CD4-positive, alpha-beta T cell treated with Interferon alpha-2 for 1 hour (primary cell): ENCODE measurements around the gene SLC26A2.
A peak's percentile ranks its signal among the peaks of the same experiment; 100 is the strongest.
"Not testable (repeated sequence)": the region's sequence is repeated elsewhere in the genome, so short reads cannot be mapped to it uniquely, and the experiment has no call there.

Experiments
- DNase-seq, 2 donors: peaks; one replicate each; pipeline ENCODE4 v3.0.0-alpha.2; 2020 to 2022

SLC26A2 gene

DNA sequence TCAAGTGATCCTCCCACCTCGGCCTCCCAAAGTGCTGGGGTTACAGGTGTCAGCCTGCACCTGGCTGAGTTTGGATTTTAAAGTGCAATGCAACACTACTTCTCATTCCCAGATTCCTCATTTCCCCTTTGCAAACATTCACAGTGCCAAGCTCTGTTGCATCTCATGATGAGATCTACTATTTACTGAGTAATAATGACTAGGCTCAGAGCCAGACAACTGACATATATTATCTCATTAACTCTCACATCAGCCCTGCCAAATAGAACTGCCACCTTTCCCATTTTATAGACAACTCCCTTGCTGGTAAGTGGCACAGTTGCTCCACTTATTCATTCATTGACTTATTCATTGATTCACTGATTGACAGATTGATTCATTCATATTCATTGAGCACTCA is 22.9 kb upstream of the SLC26A2 start:
- no peak for DNase-seq

DNA sequence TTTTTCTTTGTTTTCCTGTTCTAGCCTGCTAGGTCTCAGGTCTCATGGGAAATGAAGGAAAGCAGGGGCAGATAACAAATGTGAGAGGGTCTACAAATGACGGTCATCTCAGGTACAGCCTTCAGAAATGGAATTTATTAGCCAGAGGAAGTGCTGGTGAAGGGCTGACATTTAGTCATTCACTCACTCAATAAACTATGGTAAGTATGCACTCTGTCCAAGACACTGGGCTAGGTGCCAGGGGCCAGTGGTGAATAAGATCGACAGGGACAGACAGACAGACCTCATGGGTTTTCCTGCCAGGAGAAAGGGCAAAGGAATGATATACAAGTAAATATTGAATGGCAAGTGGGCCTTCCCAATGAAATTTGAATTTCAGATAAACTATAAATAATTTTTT is 22.3 kb upstream of the SLC26A2 start:
- DNase-seq: no peak

DNA sequence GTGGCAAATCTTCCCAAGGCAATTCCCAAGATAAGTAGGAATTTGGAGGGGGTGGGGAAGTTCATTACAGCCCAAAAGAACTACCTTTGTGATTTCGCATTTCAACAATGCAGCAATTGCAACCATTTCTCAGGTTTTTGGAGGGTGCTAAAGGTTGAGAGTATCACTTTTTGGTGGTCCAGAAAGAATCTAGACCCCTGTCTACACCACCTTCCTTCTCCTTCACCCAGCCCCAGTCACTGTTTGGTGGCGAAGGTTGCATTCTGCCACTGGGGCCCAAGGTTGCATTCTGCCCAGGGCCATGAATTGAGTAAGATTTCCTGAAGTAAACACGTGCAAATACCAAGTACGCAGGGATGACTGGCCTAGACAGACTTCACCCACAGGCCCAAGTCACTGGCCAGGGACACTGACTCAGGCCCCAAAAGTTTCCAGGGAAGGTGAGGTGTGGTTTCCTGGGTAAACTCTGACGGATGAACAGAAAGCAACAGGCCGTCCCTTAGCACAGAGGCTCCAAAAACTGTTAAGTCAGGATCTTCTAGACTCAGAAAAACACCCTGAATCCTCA is 21.7 kb upstream of the SLC26A2 start:
- peak in 1 of 2 donors; percentile 69 for DNase-seq

DNA sequence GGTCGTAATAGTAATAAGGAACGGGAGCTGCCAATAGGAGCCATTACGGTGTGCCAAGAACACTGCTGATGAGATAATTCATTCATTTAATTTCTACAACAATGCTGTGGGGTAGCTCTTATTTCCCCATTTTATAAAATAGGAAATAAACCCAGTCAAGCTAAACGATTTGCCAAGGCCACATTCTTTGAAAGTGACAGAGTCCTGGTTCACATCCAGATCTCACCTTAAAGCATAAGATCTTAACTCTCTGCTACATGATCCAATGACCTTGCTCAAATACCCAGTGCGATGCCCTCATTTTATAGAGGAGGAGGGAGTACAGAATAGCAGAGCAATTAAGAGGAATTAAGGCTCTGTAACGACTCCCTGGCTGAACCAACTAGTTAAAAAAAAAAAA is 21.0 kb upstream of the SLC26A2 start:
- no peak for DNase-seq

DNA sequence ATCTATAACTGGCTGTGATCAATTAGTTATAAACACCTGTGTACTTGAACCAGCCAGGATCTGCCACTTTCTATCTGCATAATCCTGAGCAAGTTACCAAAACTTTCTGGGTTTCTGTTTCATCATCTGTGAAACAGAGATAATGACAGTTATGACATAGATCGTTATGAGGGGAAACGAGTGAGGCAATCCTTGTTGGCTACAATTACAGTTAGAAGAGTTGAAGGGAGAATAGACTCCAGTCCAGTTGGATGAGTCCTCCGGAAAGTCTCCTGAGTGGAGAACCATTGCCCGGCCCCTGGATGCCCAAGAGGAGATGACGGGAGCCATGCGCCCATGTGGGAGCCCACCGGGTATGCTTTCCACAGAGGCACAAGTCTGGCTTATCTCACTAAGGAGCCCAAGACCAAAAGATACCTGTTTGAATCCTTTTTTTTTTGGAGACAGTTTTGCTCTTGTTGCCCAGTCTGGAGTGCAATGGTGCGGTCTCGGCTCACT is 20.4 kb upstream of the SLC26A2 start:
- DNase-seq: peak in 1 of 2 donors; percentile 16

DNA sequence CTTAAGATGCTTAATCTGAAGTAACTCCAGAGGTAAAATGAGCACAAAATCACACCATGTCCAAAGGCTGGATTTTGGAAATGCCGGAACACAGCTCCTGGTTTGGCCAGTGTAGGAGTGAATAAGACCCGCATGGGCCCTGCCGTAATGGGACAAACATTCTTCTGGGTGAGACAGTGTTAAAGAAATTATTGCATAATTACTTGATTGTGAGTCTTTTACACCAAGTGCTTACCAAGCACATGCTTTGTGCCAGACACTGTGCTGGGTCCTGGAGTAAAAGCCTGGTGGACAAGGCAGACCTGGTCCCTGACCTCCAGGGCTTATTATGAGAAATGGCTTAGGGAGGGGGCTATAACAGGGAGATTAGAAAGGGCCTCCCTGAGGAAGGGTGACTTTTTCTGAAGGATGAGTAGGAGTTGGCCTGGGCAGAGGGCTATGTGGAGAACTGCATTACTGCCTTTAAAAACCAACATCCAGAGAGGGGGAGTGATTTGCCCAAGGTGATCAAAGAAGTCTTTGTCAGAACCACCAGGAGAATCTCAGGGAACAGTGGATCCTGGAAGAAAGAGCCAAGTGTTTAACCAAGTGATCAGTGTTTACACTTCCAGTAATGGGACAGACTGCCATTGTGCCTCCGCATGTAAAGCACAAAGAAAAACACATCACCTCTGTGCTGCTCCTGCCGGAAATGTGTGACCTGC is 19.5 kb upstream of the SLC26A2 start:
- no peak for DNase-seq

DNA sequence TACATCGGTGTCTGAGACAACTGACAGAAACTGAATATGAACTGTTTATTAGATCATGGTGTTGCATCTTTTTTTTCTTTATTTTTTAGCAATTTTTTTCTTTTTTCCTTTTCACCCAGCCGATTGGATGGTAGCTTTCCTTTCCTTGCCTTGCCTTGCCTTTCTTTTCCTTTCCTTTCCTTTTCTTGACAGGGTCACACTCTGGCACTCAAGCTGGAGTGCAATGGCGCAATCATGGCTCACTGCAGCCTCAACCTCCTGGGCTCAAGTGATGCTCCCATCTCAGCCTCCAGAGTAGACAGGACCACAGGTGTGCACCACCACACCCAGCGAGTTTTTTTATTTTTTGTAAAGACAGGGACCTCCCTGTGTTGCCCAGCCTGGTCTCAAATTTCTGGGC is 18.8 kb upstream of the SLC26A2 start:
- no peak for DNase-seq

DNA sequence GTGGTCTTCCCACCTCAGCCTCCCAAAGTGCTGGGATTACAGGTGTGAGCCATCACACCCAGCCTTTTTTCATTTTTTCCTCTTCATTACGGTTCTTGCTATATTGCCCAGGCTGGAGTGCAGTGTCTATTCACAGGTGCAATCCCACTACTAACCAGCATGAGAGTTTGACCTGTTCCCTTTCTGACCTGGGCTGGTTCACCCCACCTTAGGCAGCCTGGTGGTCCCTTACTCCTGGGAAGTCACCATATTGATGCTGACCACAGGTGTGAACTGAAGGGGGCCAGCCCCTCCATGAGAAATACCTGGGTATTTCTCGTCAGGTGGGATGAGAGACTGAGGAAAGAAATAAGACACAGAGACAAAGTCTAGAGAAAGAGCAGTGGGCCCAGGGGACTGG is 18.4 kb upstream of the SLC26A2 start:
- no peak for DNase-seq

DNA sequence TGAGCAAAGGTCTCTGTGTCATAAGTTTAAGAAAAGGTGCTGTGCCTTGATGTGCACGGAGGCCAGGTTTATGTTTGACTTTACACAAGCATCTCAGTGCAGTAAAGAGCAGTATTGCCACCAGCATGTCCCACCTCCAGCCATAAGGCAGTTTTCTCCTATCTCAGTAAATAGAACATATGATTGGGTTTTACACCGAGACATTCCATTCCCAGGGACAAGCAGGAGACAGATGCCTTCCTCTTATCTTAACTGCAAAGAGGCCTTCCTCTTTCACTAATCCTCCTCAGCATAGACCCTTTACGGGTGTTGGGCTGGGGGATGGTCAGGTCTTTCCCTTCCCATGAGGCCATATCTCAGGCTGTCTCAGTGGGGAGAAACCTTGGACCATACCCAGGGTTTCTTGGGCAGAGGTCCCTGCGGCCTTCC is 17.8 kb upstream of the SLC26A2 start:
- DNase-seq: not testable (repeated sequence)

DNA sequence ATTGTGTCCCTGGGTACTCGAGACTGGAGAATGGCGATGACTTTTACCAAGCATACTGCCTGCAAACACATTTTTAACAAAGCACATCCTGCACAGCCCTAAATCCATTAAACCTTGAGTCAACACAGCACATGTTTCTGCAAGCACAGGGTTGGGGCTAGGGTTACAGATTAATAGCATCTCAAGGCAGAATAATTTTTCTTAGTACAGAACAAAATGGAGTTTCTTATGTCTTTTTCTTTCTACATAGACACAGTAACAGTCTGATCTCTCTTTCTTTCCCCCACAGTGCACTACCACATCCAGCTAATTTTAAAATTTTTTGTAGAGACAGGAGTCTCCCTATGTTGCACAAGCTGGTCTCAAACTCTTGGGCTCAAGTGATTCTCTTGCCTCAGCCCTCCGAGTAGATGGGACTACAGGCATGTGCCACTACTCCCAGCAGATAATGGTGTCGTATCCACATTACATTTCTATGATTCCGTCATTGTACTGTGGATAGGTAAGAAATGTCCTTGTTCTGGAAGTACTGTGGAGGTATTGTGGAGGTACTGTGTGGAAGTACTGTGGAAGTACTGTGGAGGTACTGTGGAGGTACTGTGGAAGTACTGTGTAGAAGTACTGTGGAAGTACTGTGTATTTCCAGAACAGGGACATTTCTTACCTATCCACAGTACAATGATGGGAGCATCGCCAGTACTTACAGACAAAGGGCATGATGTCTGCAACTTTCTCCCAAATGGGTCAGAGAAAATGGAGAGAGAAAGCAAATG is 17.2 kb upstream of the SLC26A2 start:
- DNase-seq: not testable (repeated sequence)

DNA sequence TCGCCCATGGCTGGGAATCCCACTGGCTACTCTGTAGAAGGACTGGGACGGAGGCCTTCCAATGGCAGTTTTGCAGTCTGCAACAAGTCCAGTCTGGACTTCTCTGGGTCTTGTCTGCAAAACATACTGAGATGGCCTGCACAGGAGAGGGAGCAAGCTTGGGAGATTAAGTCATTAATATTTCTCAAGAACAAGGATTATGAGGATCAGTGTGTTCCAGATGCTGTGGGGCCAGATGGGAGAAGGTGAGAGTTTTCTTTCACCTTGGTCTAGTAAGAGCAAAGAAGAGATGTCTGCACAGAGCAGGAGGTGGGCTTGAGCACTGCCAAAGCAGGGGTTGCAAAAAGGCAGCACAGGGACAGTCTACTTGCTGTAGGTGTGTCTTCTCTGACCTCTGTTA is 15.9 kb upstream of the SLC26A2 start, which contains the start of gene PDE6A:
Gene PDE6A (minus strand): TSS at position 128 of the 400 bp plus-strand sequence. CDS start 120 bp downstream, at position 8.
- no peak for DNase-seq

DNA sequence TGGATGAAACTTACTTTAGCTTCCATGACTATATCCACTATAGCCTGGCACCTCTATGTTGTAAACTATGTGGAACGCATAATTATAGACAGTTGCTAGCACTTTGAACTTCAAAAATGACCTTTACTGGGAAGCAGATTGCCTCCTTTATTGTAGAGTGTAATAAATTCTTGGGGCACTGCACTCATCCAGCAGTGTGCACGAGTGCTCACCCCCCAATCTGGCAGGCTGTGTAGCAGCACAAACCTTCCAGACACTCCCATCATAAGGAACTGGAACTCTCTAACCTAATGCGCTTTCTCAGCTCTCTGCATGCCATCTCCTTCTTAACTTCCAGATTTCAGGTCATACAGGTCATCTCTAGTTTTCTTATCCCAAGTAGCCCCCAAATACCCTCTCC is 14.4 kb upstream of the SLC26A2 start:
- no peak for DNase-seq

DNA sequence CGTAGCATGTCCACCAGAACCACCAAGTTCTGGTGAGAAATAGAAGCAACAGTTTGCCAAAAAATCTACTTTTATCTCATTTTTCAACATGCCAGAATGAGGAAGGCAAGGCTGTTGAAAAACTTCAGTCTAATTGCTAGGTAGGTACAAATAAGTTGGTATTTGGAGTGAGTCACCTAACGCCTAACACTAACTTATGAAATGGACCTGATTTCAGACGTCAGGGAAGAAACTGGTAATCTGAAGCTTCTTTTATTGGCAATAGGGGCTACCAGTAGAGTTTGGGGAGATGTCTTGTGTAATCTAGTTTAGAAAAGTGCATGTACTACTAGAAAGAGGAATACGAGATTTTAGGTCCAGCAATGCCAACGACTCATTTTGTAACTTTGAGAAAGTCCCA is 11.6 kb upstream of the SLC26A2 start:
- DNase-seq: no peak

DNA sequence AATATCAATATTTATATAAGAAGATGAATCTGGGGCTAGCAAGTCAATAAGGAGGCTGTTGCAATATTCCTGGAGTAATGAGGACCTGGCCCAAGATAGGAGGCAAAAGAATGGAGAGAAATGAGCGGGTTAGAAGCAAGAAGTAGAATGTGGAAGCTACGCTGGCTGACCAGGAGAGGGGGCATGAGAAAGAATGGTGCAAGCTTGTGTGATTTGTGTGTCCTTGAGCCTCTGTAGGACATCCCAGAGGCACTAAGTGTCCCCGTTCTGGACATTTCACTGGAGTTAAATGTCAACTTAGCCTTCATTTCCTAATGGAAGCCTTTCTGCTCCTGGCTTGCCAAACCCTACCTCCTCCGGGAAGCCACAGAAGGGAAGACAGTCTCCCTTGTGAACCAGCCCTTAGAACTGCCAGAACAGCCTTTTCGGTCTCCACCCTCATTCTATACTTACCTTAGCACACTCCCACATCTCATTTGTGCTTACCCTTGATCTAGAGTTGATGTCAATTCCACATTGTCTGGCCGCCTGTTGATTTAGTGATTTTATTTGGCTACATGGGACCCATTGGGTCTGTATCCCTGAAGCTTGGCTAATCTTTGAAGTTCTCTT is 9.3 kb upstream of the SLC26A2 start:
- DNase-seq: no peak

DNA sequence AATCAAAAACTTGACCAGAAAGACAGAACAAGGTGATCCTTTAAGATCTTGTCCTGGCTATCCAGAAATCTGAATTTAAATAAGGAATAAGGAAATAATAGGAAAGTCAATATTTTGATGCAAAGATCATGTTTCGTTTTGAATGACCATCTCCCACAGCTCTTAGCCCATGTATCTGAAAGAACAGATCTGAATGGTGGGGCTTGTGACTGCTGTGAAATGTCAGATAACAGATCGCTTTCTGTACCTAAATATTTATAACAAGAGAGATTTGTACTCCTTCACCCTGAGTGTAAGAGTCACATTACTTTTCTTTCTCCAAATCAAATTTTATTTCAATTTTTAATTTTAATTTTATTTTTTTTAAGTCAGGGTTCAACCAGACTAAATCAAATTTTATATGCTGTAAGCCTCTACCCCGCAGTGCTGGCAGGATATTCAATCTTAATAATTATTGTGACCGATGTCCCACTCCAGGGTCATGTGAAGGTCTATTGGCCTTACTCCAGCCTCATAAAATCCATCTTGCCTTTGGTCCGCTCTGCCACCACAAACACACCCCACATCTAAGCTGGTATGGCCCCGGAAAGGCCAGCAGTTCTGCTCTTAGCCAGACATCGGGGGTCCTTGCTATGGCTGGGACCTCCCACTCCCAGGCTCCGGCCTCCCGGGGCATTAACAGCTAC is 7.0 kb upstream of the SLC26A2 start:
- no peak for DNase-seq

DNA sequence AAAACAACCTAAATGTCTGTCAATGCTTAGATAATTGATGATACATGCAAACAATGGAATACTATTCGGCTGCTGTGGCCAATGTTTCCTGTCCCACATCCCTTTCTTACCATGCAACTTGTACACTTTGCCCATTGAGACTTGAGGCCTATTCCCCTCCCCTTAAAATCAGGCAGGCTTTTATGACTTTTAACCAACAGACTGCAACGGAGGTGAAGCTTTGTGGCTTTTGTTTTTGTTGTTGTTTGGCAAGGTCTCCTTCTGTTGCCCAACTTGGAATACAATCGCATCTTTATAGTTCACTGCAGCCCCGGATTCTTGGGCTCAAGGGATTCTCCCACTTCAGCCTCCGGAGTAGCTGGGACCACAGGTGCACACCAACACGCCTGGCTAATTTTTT is 5.8 kb upstream of the SLC26A2 start:
- DNase-seq: no peak

DNA sequence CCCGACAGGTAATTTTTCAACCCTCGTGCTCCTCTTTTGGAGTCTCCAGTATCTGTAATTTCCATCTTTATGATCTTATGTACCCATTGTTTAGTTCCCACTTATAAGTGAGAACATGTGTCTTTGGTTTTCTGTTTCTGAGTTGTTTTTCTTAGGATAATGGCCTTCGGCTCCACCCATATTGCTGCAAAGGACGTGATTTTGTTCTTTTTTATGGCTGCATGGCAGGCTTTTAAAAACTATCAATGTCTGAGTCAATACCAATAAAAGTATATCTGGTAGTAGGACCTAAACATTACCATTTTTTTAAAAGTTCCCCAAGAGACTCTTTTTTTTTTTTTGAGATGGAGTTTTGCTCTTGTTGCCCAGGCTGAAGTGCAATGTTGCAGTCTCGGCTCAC is 3.9 kb upstream of the SLC26A2 start:
- no peak for DNase-seq

DNA sequence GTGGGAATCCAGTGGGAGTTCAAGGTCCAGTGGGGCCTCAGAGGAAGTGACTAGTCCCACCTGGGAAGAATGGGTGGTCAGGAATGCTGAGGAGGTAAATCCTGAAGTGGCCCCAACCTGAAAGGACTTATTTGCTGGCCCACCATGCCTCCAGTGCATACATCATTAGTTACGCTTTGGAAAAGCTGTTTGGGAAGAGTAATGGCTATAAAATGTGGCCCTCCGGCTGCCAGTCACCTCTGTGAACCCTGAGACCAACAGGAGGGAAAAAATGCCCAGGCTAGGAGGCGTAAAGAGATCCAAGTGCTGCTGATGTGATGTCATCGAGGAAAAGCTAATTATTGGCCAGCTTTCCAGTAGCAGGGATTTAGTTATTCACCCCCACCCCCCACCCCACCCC is 2.7 kb upstream of the SLC26A2 start:
- no peak for DNase-seq

DNA sequence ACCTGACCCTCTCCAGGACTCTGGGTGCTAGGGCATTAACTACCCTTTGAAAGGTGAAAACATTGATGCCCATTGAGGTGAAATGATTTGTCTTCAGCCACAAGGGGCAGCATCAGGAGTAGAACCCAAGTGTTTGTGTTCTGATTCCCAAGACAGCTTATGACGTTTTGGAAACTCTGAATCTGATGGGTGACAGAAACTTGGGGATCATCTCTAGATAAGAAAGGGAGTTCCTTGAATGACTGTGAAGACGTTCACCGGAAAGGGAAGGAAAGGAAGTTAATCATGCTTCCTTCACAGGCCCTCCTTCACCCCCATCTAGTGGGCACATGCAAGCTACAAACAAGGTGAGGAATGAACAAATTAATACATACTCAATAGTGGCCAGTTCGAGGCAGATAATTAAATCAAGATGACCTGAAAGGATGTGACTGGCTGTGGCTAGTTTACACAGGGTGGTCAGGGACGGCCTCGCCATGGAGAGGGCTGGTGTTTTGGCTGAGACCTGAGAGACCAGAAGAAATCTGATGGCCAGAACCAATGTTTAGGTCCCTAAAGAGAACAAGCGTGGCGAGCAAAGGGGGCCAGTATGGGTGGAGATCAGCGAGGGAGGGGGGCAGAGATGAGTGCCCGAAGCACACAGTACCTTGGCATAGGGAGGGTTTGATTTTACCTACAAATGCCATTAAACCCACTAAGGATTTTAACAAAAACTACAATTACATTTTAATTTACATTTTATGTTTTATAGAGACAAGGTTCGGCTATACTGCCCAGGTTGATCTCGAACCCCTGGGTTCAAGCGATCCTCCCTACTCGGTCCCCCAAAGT is 937 bp upstream of the SLC26A2 start:
- peak; percentile 48 to 72 for DNase-seq

DNA sequence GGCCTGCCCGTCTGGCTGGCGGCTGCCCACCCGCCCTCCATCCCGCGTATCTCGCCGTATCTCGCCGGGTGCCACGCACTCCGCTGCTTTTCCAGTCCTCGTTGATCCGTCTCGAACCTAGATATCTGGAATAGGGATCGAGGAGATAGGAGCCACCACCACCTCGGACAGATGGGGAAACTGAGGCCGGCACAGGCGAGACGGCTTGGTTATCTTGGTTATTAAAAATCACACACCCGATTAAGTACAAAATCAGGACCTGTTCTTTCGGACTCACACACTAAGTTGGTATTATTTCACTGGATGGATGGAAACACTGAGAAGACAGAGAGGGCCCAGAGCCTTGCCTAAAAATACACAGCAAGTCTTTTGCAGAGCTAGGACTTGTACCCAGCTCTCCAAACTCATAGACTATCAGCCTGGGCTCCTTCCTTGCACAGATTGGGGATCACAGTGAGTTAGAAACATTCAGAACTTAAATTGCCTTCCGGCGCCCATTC is 678 bp downstream of the SLC26A2 start:
- peak in 1 of 2 donors; percentile 2 for DNase-seq

DNA sequence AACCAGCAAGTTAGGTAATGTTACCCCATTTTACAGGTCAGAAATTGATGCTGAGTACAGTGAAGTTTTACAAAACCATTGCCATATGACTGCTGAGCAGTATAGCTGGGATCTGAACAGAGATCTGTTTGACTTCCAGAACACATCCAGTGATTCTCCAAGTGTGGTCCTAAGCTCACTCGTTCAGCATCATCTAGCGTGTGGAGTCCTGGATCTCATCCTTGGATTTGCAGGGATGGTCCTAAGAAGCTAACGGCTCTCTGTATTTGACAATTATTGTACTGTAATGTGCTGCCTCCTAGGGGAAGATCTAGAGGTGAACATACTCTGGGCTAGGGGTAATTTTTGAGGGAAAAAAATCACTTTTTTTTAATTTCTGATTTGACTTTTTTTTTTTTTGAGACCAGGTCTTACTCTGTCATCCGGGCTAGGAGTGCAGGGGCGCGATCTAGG is 1.4 kb downstream of the SLC26A2 start:
- peak in 1 of 2 donors; percentile 14 for DNase-seq
